Endothelial cell of umbilical vein (primary cell): ENCODE measurements around the gene GABRB2. TPM values are rescaled to one million over a fixed set of nuclear protein-coding genes. Genes with fewer than 3 reads are reported as not detected.

Source experiments
- BruUV-seq: library from RNA; stranded (reverse); fragments of 400-500 nt; replicated peaks from 2 replicates; lab custom pipeline; 2021; lab: Mats Ljungman, UMichigan
- CTCF ChIA-PET: fragments of 300-600, 350-600 bp; sonication (Branson Sonifier 250); formaldehyde crosslinking; loops from one replicate; lab custom pipeline; 2021; ENCODE audit warnings: antibody characterized with exemption, inconsistent platforms; lab: Charles Lee
- POLR2A ChIA-PET: fragments of 300-600, 350-600 bp; sonication (Branson Sonifier 250); formaldehyde crosslinking; loops from one replicate; lab custom pipeline; 2021; ENCODE audit warnings: antibody characterized with exemption, inconsistent platforms; lab: Charles Lee
- DNase-seq: peaks from one replicate; pipeline ENCODE4 v3.0.0-alpha.2; 2011; ENCODE audit warnings: low read depth, low spot score
- FAIRE-seq: peaks from 2 replicates; lab custom pipeline; 2011; peaks lifted over from hg19 to GRCh38; lab: Jason Lieb, UNC
- H2AFZ ChIP-seq: 2 replicates; pipeline ENCODE4 v1.6.0; 2012; ENCODE audit warnings: low read depth, low read length, control low read depth, inconsistent platforms
- H3K27ac ChIP-seq: 2 replicates; pipeline ENCODE4 v1.5.1; 2011; ENCODE audit warnings: low read depth, mild to moderate bottlenecking, control low read depth, low read length, moderate library complexity; ENCODE audit not compliant: insufficient read depth
- H3K27me3 ChIP-seq, 2 experiments: 2 replicates each; pipeline versions ENCODE4 v1.6.0 to v1.6.1; 2011; ENCODE audit warnings: low read length in 2 of 2, mixed read lengths in 1 of 2; ENCODE audit not compliant: control insufficient read depth in 2 of 2, insufficient read depth in 2 of 2
- H3K36me3 ChIP-seq, 2 experiments: 2 replicates in 1 of 2; 3 replicates in 1 of 2; pipeline ENCODE4 v1.5.1; 2011; ENCODE audit warnings: low read length in 2 of 2, mild to moderate bottlenecking in 1 of 2, moderate library complexity in 1 of 2; ENCODE audit not compliant: control insufficient read depth in 2 of 2, insufficient read depth in 2 of 2; ENCODE audit errors: extremely low read depth in 1 of 2
- H3K4me1 ChIP-seq: 3 replicates; pipeline ENCODE4 v1.5.1; 2011; ENCODE audit warnings: mild to moderate bottlenecking, low read length; ENCODE audit not compliant: control insufficient read depth, insufficient read depth; ENCODE audit errors: extremely low read depth
- H3K4me2 ChIP-seq: 2 replicates; pipeline ENCODE4 v1.6.1; 2011; ENCODE audit warnings: low read length, control low read depth, mixed read lengths; ENCODE audit not compliant: insufficient read depth
- H3K4me3 ChIP-seq, 3 experiments: fragments of 200-600 bp in 1 of 3; sonication (generic), shearing (Covaris generic) in 1 of 3; replicated peaks in 1 of 3; 2 replicates each; pipeline ENCODE4 v1.5.1; 2011 to 2016; ENCODE audit warnings: control low read depth in 3 of 3, low read length in 3 of 3, mild to moderate bottlenecking in 2 of 3, inconsistent platforms in 1 of 3, low read depth in 1 of 3, moderate library complexity in 1 of 3; ENCODE audit not compliant: insufficient read depth in 1 of 3
- H3K79me2 ChIP-seq: 2 replicates; pipeline ENCODE4 v1.6.0; 2012; ENCODE audit warnings: low read length, inconsistent platforms; ENCODE audit not compliant: control insufficient read depth, insufficient read depth
- H3K9ac ChIP-seq: replicated peaks from 2 replicates; pipeline ENCODE3; 2011; ENCODE audit warnings: low read length, control low read depth; ENCODE audit not compliant: insufficient read depth; ENCODE audit errors: extremely low read depth
- H3K9me1 ChIP-seq: replicated peaks from 3 replicates; pipeline ENCODE4 v1.6.0; 2011; ENCODE audit warnings: mild to moderate bottlenecking, low read length; ENCODE audit not compliant: control insufficient read depth, insufficient read depth; ENCODE audit errors: extremely low read depth
- H3K9me3 ChIP-seq: replicated peaks from 2 replicates; pipeline ENCODE4 v1.5.1; 2012; ENCODE audit warnings: low read length, inconsistent platforms; ENCODE audit not compliant: control insufficient read depth, insufficient read depth
- H4K20me1 ChIP-seq: replicated peaks from 2 replicates; pipeline ENCODE3; 2011; ENCODE audit warnings: mild to moderate bottlenecking, low read length; ENCODE audit not compliant: control insufficient read depth, insufficient read depth; ENCODE audit errors: extremely low read depth
- EZH2 ChIP-seq: IDR thresholded peaks from 2 replicates; pipeline ENCODE4 v1.6.1; 2012; ENCODE audit warnings: borderline replicate concordance, low read depth, mild to moderate bottlenecking, moderate library complexity, low read length, inconsistent platforms; ENCODE audit not compliant: severe bottlenecking
- FOS ChIP-seq: IDR thresholded peaks from 2 replicates; pipeline ENCODE4 v1.6.1; 2011; ENCODE audit warnings: mild to moderate bottlenecking, low read length, moderate library complexity, borderline replicate concordance; ENCODE audit not compliant: insufficient read depth
- GATA2 ChIP-seq: IDR thresholded peaks from 2 replicates; pipeline ENCODE4 v1.7.0; 2011; ENCODE audit warnings: low read depth, mild to moderate bottlenecking, moderate library complexity, mixed read lengths, low read length; ENCODE audit not compliant: insufficient read length, insufficient read depth
- JUN ChIP-seq: IDR thresholded peaks from 2 replicates; pipeline ENCODE4 v1.6.1; 2011; ENCODE audit warnings: borderline replicate concordance, low read depth; ENCODE audit not compliant: insufficient read length, insufficient read depth
- MYC ChIP-seq: IDR thresholded peaks from one replicate; pipeline ENCODE4 v1.6.1; 2011; ENCODE audit warnings: mild to moderate bottlenecking, low read depth, low read length
- POLR2A ChIP-seq: IDR thresholded peaks from 2 replicates; pipeline ENCODE4 v1.6.1; 2012; ENCODE audit warnings: low read depth, mild to moderate bottlenecking, control low read depth, low read length
- POLR2AphosphoS5 ChIP-seq: IDR thresholded peaks from 2 replicates; pipeline ENCODE4 v1.6.1; 2012; ENCODE audit warnings: low read depth, mild to moderate bottlenecking, control low read depth, low read length, moderate library complexity; ENCODE audit not compliant: insufficient read depth
- dilution Hi-C: fragments of 300-500 bp; cut with MboI; formaldehyde crosslinking; loops from one replicate; pipeline ENCODE4 v1.15.0; 2019; ENCODE audit warnings: low sequenced_read_pairs; ENCODE audit not compliant: extremely low pct_ligation_motif_present
- intact Hi-C: fragments of 100-400 bp; cut with micrococcal nuclease; formaldehyde crosslinking; loops from one replicate; pipeline ENCODE4 v1.10.0; 2022
- polyA plus RNA-seq, 4 experiments: library from polyadenylated mRNA; depleted of rRNA in 3 of 4; stranded (reverse) in 3 of 4; unstranded in 1 of 4; fragments of >200 nt; gene quantifications; 2 replicates each; pipeline versions ENCODE4 v1.2.1 to v1.2.3, GENCODE V29; 2011 to 2012; ENCODE audit warnings: missing spikeins in 1 of 4
- total RNA-seq: library from RNA; stranded (reverse); gene quantifications from 2 replicates; pipeline ENCODE4 v1.2.3, GENCODE V29; 2021
- TF ChIP-seq, protein P1 (sequence below): IDR thresholded peaks from 2 replicates; pipeline ENCODE4 v1.6.1; 2011; ENCODE audit not compliant: insufficient read depth, insufficient read length
- TF ChIP-seq, protein P2 (sequence below), 2 donors: IDR thresholded peaks; 1 replicate in 1 of 2; 2 replicates in 1 of 2; pipeline ENCODE4 v1.5.1; 2011; ENCODE audit warnings: low read length in 2 of 2, mild to moderate bottlenecking in 2 of 2, moderate library complexity in 2 of 2, control low read depth in 1 of 2, inconsistent platforms in 1 of 2, low read depth in 1 of 2; ENCODE audit not compliant: insufficient read depth in 1 of 2; ENCODE audit errors: extremely low read depth in 1 of 2

GABRB2 gene
- total and polyA plus RNA-seq, 2 donors (not counting 3 experiments of a cell fraction or from before 2014, with no cell fraction given): not detected

GRCh38 chr5:161391724-161392123 lies 154.8 kb downstream of the GABRB2 start:
- Histone ChIP-seq H3K27ac (no peak overlapping the region), H4K20me1 (no peaks in the 10 kb centered on the region), H3K79me2 (no peaks in the 10 kb centered on the region), H3K36me3 (no peaks in the 10 kb centered on the region), H3K9ac (no peak overlapping the region), H3K4me2 (no peak overlapping the region), H3K4me1 (no peaks in the 10 kb centered on the region), H3K9me3 (no peaks in the 10 kb centered on the region), H3K9me1 (no peaks in the 10 kb centered on the region), H3K4me3 (no peak overlapping the region), H3K27me3 (no peaks in the 10 kb centered on the region), H2AFZ (no peak overlapping the region)
- TF ChIP-seq POLR2AphosphoS5: no peak
- TF ChIP-seq EZH2: no peak
- TF ChIP-seq, protein P1, sequence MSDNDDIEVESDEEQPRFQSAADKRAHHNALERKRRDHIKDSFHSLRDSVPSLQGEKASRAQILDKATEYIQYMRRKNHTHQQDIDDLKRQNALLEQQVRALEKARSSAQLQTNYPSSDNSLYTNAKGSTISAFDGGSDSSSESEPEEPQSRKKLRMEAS: no peak
- no peak for TF ChIP-seq GATA2
- TF ChIP-seq, protein P2, sequence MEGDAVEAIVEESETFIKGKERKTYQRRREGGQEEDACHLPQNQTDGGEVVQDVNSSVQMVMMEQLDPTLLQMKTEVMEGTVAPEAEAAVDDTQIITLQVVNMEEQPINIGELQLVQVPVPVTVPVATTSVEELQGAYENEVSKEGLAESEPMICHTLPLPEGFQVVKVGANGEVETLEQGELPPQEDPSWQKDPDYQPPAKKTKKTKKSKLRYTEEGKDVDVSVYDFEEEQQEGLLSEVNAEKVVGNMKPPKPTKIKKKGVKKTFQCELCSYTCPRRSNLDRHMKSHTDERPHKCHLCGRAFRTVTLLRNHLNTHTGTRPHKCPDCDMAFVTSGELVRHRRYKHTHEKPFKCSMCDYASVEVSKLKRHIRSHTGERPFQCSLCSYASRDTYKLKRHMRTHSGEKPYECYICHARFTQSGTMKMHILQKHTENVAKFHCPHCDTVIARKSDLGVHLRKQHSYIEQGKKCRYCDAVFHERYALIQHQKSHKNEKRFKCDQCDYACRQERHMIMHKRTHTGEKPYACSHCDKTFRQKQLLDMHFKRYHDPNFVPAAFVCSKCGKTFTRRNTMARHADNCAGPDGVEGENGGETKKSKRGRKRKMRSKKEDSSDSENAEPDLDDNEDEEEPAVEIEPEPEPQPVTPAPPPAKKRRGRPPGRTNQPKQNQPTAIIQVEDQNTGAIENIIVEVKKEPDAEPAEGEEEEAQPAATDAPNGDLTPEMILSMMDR (IDR thresholded peaks at IDR 0.05; ENCODE audit: extremely low read depth in 1 of 2, insufficient read depth in 1 of 2, low read depth in 1 of 2, low read length in 2 of 2): no peak
- TF ChIP-seq MYC: no peak
- TF ChIP-seq FOS: no peak
- no peak for TF ChIP-seq JUN
- no peak for TF ChIP-seq POLR2A
- intact Hi-C loops (no loop called here), dilution Hi-C loops (no loop called here)
- BruUV-seq: no TSS peak
- CTCF ChIA-PET: no interaction called here
- POLR2A ChIA-PET: no interaction called here
- no peak for DNase-seq
- FAIRE-seq: no peak
